ENCODE data around the gene TUBA3C.

Gene TUBA3C

DNA sequence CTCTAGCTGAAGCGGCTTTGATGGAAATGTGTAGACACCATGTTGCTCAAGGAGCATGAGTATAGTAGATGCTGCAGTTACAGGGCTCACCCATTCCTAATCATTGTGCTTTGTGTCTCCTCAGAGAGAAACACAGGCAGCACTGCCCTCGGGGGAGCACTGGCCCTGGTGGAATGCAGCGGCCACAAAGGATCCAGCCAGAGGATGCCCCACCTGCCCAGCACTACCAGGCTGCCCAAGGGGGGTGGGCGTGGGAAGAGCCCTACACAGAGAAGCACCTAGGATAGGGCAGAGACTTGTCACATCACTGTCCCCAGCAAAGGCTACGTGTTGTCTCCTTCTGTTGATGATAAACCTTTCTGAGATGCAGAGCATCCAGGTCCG is 9.0 kb downstream of the TUBA3C start:
- Histone ChIP-seq H3K9me3 (ENCODE audit: insufficient read depth, low read length) (no peaks in the 10 kb centered on the region), H4K20me1 (ENCODE audit: low read depth, low read length) (no peaks in the 10 kb centered on the region), H3K4me2 (ENCODE audit: low read depth, low read length, poor library complexity, severe bottlenecking) (no peak overlapping the region), H3K27ac (ENCODE audit: low read depth, low read length) (no peak overlapping the region), H3K9ac (ENCODE audit: low read length) (no peak overlapping the region), H2AFZ (ENCODE audit: low read depth, low read length, severe bottlenecking) (no peak overlapping the region), H3K9me2 (replicated peaks; ENCODE audit: insufficient read depth, low read length) (no peaks in the 10 kb centered on the region), H3K79me2 (ENCODE audit: insufficient read depth, low read length) (no peaks in the 10 kb centered on the region), H3K4me3 (ENCODE audit: insufficient read depth, low read length, poor library complexity, severe bottlenecking) (no peak overlapping the region), H3F3A (ENCODE audit: insufficient read depth) (no peaks in the 10 kb centered on the region), H3K27me3 (ENCODE audit: low read length) (no peaks in the 10 kb centered on the region), H3K36me3 (ENCODE audit: low read length) (no peaks in the 10 kb centered on the region)
- TF ChIP-seq, protein P1, sequence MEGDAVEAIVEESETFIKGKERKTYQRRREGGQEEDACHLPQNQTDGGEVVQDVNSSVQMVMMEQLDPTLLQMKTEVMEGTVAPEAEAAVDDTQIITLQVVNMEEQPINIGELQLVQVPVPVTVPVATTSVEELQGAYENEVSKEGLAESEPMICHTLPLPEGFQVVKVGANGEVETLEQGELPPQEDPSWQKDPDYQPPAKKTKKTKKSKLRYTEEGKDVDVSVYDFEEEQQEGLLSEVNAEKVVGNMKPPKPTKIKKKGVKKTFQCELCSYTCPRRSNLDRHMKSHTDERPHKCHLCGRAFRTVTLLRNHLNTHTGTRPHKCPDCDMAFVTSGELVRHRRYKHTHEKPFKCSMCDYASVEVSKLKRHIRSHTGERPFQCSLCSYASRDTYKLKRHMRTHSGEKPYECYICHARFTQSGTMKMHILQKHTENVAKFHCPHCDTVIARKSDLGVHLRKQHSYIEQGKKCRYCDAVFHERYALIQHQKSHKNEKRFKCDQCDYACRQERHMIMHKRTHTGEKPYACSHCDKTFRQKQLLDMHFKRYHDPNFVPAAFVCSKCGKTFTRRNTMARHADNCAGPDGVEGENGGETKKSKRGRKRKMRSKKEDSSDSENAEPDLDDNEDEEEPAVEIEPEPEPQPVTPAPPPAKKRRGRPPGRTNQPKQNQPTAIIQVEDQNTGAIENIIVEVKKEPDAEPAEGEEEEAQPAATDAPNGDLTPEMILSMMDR (IDR thresholded peaks at IDR 0.05; ENCODE audit: insufficient read depth, low read length, poor library complexity, severe bottlenecking), result no peak
- TF ChIP-seq EZH2phosphoT487 (conservative IDR thresholded peaks at IDR 0.05; ENCODE audit: low read length), result no peak

DNA sequence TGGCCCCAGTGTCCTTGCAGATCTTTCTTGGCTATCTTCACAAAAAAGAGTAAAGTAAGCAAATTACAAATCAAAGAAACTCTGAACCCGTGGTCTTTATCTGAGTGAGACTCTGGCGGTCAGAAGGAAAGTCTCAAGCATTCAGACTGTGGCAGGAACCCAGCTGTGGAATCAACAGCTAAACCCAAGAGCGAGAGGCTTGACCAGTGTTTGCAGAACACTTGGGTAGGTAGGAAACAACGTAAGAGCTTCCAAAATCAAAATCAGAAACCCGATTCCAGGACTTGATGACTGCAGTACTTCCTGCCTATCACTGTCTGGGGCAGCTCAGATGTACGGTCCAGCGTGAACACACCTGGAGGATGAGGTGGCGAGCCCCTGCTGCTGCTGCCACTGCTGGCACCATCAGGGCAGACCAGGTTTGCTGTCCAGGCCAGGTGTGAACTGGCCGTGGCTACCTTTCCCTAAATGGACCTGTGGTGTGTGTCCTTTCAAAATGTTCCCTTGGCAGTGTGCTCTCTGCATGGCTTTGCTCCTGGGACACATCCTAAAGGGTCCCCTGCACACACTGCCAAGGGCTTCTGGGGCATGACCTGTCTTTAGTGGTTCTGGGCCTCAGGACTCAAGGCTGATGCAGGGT is 9.5 kb downstream of the TUBA3C start:
- Histone ChIP-seq H3F3A (ENCODE audit: insufficient read depth) (no peaks in the 10 kb centered on the region), H4K20me1 (ENCODE audit: low read depth, low read length) (no peaks in the 10 kb centered on the region), H3K9me3 (ENCODE audit: insufficient read depth, low read length) (no peaks in the 10 kb centered on the region), H3K79me2 (ENCODE audit: insufficient read depth, low read length) (no peaks in the 10 kb centered on the region), H2AFZ (ENCODE audit: low read depth, low read length, severe bottlenecking) (no peak overlapping the region), H3K9me2 (replicated peaks; ENCODE audit: insufficient read depth, low read length) (no peaks in the 10 kb centered on the region), H3K27me3 (ENCODE audit: low read length) (no peaks in the 10 kb centered on the region), H3K4me2 (ENCODE audit: low read depth, low read length, poor library complexity, severe bottlenecking) (no peak overlapping the region), H3K36me3 (ENCODE audit: low read length) (no peaks in the 10 kb centered on the region), H3K4me3 (ENCODE audit: insufficient read depth, low read length, poor library complexity, severe bottlenecking) (no peak overlapping the region), H3K9ac (ENCODE audit: low read length) (no peak overlapping the region), H3K27ac (ENCODE audit: low read depth, low read length) (no peak overlapping the region)
- TF ChIP-seq, protein P1 (IDR thresholded peaks at IDR 0.05; ENCODE audit: insufficient read depth, low read length, poor library complexity, severe bottlenecking), result no peak
- TF ChIP-seq EZH2phosphoT487 (conservative IDR thresholded peaks at IDR 0.05; ENCODE audit: low read length), result no peak

DNA sequence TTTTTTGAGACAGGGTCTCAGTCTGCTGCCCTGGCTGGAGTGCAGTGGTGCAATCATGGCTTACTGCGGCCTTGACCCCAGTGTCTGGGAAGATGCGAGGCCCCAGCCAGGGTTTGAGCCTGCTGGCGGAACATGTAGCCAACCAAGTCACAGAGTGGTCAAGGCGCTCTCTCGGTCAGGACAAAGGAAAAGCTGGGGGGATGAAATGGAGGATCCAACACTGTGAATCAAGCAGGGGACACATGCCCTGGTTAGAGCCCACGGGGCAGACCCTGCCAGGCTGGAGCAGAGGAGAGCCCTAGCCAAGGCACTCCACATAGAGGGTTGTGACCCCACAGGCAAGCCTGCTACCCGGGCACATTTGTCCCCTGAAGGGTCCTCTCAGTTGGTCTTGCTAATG is 10.1 kb downstream of the TUBA3C start:
- no peaks in the 10 kb centered on the region for H3K9me3 ChIP-seq (ENCODE audit: insufficient read depth, low read length)
- H3K27me3 ChIP-seq (ENCODE audit: low read length), result no peaks in the 10 kb centered on the region
- no peak overlapping the region for H3K4me3 ChIP-seq (ENCODE audit: insufficient read depth, low read length, poor library complexity, severe bottlenecking)

More for the DNA sequence above, 10.1 kb downstream of the TUBA3C start:
- Histone ChIP-seq H3K79me2 (ENCODE audit: insufficient read depth, low read length) (no peaks in the 10 kb centered on the region), H3K27ac (ENCODE audit: low read depth, low read length) (no peak overlapping the region), H3K9me2 (replicated peaks; ENCODE audit: insufficient read depth, low read length) (no peaks in the 10 kb centered on the region), H2AFZ (ENCODE audit: low read depth, low read length, severe bottlenecking) (no peak overlapping the region), H3F3A (ENCODE audit: insufficient read depth) (no peaks in the 10 kb centered on the region), H3K36me3 (ENCODE audit: low read length) (no peaks in the 10 kb centered on the region), H4K20me1 (ENCODE audit: low read depth, low read length) (no peaks in the 10 kb centered on the region), H3K4me2 (ENCODE audit: low read depth, low read length, poor library complexity, severe bottlenecking) (no peak overlapping the region), H3K9ac (ENCODE audit: low read length) (no peak overlapping the region)
- no peak for TF ChIP-seq EZH2phosphoT487 (conservative IDR thresholded peaks at IDR 0.05; ENCODE audit: low read length)
- TF ChIP-seq, protein P1 (IDR thresholded peaks at IDR 0.05; ENCODE audit: insufficient read depth, low read length, poor library complexity, severe bottlenecking), result no peak
